CD4-positive, alpha-beta T cell treated with Interleukin-17A for 1 hour (primary cell): ENCODE measurements around the gene LCA5L.
"Not testable (repeated sequence)": the region's sequence is repeated elsewhere in the genome, so short reads cannot be mapped to it uniquely, and the experiment has no call there.

Source experiments
- DNase-seq: peaks from one replicate; pipeline ENCODE4 v3.0.0-alpha.2; 2020

The LCA5L gene

GRCh38 chr21:39386899-39387298 is 58.7 kb downstream of the LCA5L start:
- no peak for DNase-seq

- peak; percentile 16 for DNase-seq
These were observed 59.4 kb downstream of the LCA5L start for GRCh38 chr21:39386194-39386593.

GRCh38 chr21:39385299-39386145 is 60.1 kb downstream of the LCA5L start:
- DNase-seq, result peak; percentile 65

- DNase-seq, result no peak
These were observed 60.8 kb downstream of the LCA5L start for GRCh38 chr21:39384674-39385298.

DNA sequence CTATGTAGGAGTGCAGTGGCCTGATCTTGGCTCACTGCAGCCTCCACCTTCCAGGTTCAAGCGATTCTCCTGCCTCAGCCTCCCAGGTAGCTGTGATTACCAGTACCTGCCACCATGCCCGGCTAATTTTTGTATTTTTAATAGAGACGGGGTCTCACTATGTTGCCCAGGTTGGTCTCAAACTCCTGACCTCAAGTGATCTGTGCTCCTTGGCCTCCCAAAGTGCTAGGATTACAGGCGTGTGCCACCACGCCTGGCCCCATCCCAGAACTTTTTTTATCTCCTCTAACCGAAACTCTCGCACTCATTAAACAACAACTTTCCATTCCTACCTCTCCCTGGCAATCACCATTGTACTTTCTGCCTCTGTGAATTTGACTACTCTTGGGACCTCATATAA is 63.5 kb downstream of the LCA5L start:
- not testable (repeated sequence) for DNase-seq

DNA sequence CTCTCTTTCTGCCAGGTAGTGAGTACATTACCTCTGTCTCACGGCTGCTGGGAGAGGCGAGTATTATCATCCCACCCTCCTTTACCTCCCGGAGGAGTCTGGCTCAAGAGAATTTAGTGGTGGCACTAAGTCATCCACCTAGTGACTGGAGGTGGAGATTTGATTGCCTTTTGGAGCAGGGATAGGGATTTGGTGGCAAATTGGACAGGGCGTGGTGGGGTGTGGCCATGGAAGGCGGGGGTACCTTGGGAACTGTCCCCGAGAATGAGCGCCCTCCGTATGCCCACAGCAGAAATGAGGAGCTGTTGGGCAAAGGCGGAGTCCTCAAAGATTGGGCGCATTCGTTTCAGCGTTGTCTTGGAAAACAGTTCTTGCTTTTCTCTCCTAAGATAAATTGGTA is 64.6 kb downstream of the LCA5L start:
- no peak for DNase-seq

GRCh38 chr21:39379986-39380891 is 65.3 kb downstream of the LCA5L start:
- DNase-seq, result peak; percentile 93

DNA sequence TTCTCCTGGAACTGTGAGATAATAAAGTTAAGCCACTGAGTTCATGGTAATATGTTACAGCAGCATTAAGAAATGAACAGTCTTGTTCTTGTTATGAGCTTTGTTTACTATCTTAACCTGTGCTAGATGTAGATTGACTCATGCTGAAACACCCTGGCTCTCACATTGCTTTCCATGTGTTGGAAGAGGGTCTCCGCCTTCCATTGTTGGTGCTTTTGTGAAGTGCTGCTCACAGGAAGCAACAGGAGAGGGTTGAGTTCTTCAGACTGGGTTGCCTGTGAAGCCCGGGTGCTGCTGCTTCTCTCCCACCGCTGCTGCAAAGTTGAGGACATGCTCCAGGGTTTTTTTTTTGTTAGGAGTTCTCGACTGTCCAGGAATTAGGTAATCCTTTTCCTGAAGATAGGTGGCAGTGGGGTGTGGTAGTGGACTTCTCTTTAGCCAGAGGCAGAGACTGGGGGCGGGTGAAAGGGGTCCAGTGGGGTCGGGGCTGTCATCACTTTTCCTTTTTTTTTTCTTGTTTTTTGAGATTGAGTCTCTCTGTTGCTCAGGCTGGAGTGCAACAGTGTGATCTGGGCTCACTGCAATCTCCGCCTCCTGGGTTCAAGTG is 68.0 kb downstream of the LCA5L start:
- DNase-seq, result no peak

- no peak for DNase-seq
These were observed 70.1 kb downstream of the LCA5L start for GRCh38 chr21:39375446-39375845.

GRCh38 chr21:39374046-39374445 is 71.5 kb downstream of the LCA5L start:
- no peak for DNase-seq

DNA sequence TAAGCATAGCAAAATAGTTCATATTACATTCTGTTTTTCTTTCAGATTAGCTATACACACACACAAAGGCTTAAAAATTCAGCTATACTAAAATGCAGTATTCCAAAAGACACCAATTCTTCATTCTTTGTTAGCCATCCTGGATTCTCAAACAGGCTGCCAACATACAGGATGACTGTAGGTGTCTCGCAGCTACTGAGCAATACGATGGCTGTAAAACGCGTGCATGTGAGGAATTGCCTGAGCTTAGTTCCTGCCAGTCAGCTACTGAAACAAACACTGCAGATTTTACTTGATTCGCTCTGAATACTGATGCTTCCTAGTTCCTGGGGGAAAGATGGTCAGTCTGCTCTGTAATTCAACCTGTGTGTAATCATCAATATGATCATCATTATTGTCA is 71.9 kb downstream of the LCA5L start:
- DNase-seq, result peak; percentile 36

DNA sequence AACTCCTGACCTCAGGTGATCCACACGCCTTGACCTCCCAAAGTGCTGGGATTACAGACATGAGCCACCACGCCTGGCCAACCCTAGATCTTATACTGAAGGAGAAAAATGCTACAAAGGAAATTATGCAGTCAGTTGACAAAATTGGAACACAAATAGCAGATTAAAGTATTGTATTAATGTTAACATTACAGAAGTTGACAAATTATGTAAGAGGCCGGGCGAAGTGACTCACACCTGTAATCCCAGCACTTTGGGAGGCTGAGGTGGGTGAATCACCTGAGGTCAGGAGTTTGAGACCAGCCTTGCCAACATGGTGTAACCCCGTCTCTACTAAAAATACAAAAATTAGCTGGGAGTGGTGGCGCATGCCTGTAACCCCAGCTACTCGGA is 75.7 kb downstream of the LCA5L start:
- not testable (repeated sequence) for DNase-seq

DNA sequence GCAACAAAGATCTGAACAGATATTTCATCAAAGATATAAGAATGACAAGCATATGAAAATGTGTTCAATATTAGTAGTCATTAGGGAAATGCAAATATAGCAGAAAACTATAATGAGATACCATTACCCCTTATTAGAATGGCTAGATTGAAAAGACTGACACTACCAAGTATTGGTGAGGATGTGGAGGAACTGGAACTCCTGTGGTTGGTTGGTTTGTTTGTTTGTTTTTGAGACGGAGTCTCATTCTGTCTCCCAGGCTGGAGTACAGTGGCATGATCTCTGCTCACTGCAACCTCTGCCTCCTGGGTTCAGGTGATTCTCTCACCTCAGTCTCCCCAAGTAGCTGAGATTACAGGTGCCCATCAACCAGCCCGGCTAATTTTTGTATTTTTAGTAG is 77.8 kb downstream of the LCA5L start:
- no peak for DNase-seq

- no peak for DNase-seq
These were observed 79.0 kb downstream of the LCA5L start for GRCh38 chr21:39366563-39366962.

DNA sequence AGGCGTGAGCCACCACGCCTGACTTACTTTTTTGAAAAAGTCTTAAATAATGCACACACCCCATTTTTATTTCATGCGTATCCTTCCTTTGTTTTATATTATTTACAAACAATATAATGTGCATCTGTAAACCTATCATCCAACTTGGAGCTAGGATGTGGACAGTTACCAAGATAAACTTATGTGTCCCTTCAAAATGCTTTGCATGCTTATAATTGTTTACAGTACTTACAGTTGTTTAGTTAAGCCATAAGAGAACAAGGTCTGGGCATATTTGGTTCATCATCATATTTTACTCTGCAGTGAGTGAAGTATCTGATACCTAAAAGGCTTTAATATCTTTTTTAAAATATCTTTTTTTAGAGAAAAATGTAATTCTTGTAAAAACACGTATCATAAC is 80.6 kb downstream of the LCA5L start:
- no peak for DNase-seq

- no peak for DNase-seq
These were observed 81.7 kb downstream of the LCA5L start for GRCh38 chr21:39363607-39364555.

DNA sequence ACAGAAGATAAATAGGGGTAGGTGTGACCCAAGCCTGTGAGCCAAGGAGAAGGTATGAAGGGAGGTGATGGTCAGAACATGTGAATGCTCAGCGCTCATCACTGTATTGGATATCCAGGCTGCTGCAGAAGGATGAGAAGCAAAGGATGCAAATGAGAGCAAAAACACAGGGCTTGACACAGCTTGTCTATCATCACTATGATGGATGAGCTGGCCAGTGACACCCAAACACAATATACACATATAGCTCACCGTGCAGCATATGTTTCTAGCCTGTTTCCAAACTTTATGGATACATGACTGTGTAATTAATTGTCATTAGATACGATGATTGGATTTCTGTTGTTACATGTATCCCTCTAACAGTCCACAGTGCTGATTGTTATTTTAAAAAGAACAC is 82.8 kb downstream of the LCA5L start:
- no peak for DNase-seq

DNA sequence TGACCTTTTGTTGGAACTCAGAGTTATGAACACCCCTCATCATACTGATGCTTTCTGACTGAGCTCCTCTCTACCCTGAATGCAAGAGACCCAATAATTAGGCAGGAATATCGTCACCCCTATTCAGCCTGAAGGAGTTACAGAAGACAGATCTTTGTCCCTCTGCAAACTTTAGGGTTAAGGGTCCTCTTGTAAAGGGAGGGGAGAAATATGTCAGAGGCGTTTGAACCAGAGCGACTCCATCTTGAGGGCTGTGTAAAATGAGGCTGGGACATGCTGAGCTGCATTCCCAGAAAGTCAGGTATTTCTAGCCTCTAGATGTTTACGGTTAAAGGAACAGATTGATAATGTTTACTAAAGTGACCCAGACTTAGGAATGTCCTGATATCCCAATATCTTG is 86.2 kb downstream of the LCA5L start:
- DNase-seq, result no peak
